ENCODE results near the gene LMX1B. TPM values are rescaled to one million over a fixed set of nuclear protein-coding genes. Genes with fewer than 3 reads are reported as not detected.

The LMX1B gene
- total RNA-seq, 1 donor from 2014 or later = 1.3 TPM

- Histone ChIP-seq H3K4me3 (no peak overlapping the region), H3K4me1 (peaks cover 9% of the 10 kb centered on the region), H3K9me3 (replicated peaks) (no peaks in the 10 kb centered on the region), H3K36me3 (no peaks in the 10 kb centered on the region), H3K27ac (replicated peaks) (no peak overlapping the region), H3K27me3 (ENCODE audit: low read depth) (peaks cover 91% of the 10 kb centered on the region)
- intact Hi-C loops (cut with micrococcal nuclease) = no loop called here
- no peak for TF ChIP-seq CTCF (IDR thresholded peaks at IDR 0.05; ENCODE audit: borderline replicate concordance)
- DNase-seq = no peak
Observed at GRCh38 chr9:126672634-126673284, 59.0 kb downstream of the LMX1B start.

GRCh38 chr9:126673689-126674364 lies 60.1 kb downstream of the LMX1B start:
- intact Hi-C loops (cut with micrococcal nuclease) = no loop called here
- H3K4me1 ChIP-seq = peaks cover 9% of the 10 kb centered on the region
- H3K36me3 ChIP-seq = no peaks in the 10 kb centered on the region
- TF ChIP-seq CTCF (IDR thresholded peaks at IDR 0.05; ENCODE audit: borderline replicate concordance) = no peak
- no peak for DNase-seq
- no peaks in the 10 kb centered on the region for H3K9me3 ChIP-seq (replicated peaks)
- H3K27ac ChIP-seq (replicated peaks) = no peak overlapping the region
- H3K27me3 ChIP-seq (ENCODE audit: low read depth) = peaks cover 97% of the 10 kb centered on the region
- H3K4me3 ChIP-seq = no peak overlapping the region

- Histone ChIP-seq H3K4me1 (peaks cover 9% of the 10 kb centered on the region), H3K4me3 (no peak overlapping the region), H3K9me3 (replicated peaks) (no peaks in the 10 kb centered on the region), H3K27ac (replicated peaks) (no peak overlapping the region), H3K36me3 (no peaks in the 10 kb centered on the region), H3K27me3 (ENCODE audit: low read depth) (peaks cover 97% of the 10 kb centered on the region)
- intact Hi-C loops (cut with micrococcal nuclease) = no loop called here
- TF ChIP-seq CTCF (IDR thresholded peaks at IDR 0.05; ENCODE audit: borderline replicate concordance) = no peak
- DNase-seq = no peak
Observed at GRCh38 chr9:126674365-126675146, 60.8 kb downstream of the LMX1B start.

- no peaks in the 10 kb centered on the region for H3K36me3 ChIP-seq
- no peak for TF ChIP-seq CTCF (IDR thresholded peaks at IDR 0.05; ENCODE audit: borderline replicate concordance)
- no peaks in the 10 kb centered on the region for H3K9me3 ChIP-seq (replicated peaks)
- intact Hi-C loops (cut with micrococcal nuclease) = no loop called here
- no peak overlapping the region for H3K4me3 ChIP-seq
- H3K27me3 ChIP-seq (ENCODE audit: low read depth) = peaks cover 97% of the 10 kb centered on the region
- no peak for DNase-seq
- H3K27ac ChIP-seq (replicated peaks) = no peak overlapping the region
- peaks cover 9% of the 10 kb centered on the region for H3K4me1 ChIP-seq
Observed at GRCh38 chr9:126675147-126675467, 61.4 kb downstream of the LMX1B start.

- DNase-seq = no peak
- H3K27ac ChIP-seq (replicated peaks) = no peak overlapping the region
- H3K27me3 ChIP-seq (ENCODE audit: low read depth) = peaks cover 97% of the 10 kb centered on the region
- H3K9me3 ChIP-seq (replicated peaks) = no peaks in the 10 kb centered on the region
- H3K36me3 ChIP-seq = no peaks in the 10 kb centered on the region
- H3K4me3 ChIP-seq = no peak overlapping the region
- intact Hi-C loops (cut with micrococcal nuclease) = no loop called here
- peaks cover 7% of the 10 kb centered on the region for H3K4me1 ChIP-seq
- no peak for TF ChIP-seq CTCF (IDR thresholded peaks at IDR 0.05; ENCODE audit: borderline replicate concordance)
Observed at GRCh38 chr9:126676102-126676684, 62.5 kb downstream of the LMX1B start.
